H1 (cell line): ENCODE data around the gene NBEA. TPM values are rescaled to one million over a fixed set of nuclear protein-coding genes. Genes with fewer than 3 reads are reported as not detected.

Source experiments
- BACH1 ChIP-seq: IDR thresholded peaks from 2 replicates; pipeline ENCODE4 v1.6.1; 2012; ENCODE audit warnings: low read length, improper control_type of control experiment
- JUN ChIP-seq: IDR thresholded peaks from 2 replicates; pipeline ENCODE4 v1.6.1; 2011; ENCODE audit warnings: low read depth, mild to moderate bottlenecking, improper control_type of control experiment, low read length
- MAFK ChIP-seq: IDR thresholded peaks from 2 replicates; pipeline ENCODE4 v1.6.1; 2012; ENCODE audit warnings: low read depth, mild to moderate bottlenecking, improper control_type of control experiment, low read length
- RXRA ChIP-seq: IDR thresholded peaks from 2 replicates; pipeline ENCODE4 v1.6.1; 2011; ENCODE audit warnings: low read depth, mild to moderate bottlenecking, low read length, moderate library complexity; ENCODE audit not compliant: insufficient read depth
- SIX5 ChIP-seq: IDR thresholded peaks from 2 replicates; pipeline ENCODE4 v1.6.1; 2011; ENCODE audit warnings: mild to moderate bottlenecking, low read depth, low read length
- SUZ12 ChIP-seq: fragments of 200-600 bp; sonication (generic); IDR thresholded peaks from 2 replicates; pipeline ENCODE4 v1.6.1; 2012; ENCODE audit warnings: mild to moderate bottlenecking, inconsistent platforms, low read length, moderate library complexity, mixed read lengths
- ZNF274 ChIP-seq: IDR thresholded peaks from 2 replicates; pipeline ENCODE4 v1.7.0; 2012; ENCODE audit warnings: low read length, borderline replicate concordance; ENCODE audit errors: extremely low read depth
- polyA plus RNA-seq, 7 experiments: library from polyadenylated mRNA; depleted of rRNA in 3 of 7; stranded (reverse) in 5 of 7; unstranded in 2 of 7; fragments of >200 nt in 5 of 7; fragments of 200-250 nt in 2 of 7; gene quantifications; 1 replicate in 5 of 7; 2 replicates in 1 of 7; 4 replicates in 1 of 7; pipeline versions ENCODE4 v1.2.1 to v1.2.3, GENCODE V29; 2011 to 2013; ENCODE audit warnings: missing spikeins in 2 of 7, mixed read lengths in 2 of 7
- total RNA-seq: library from RNA; stranded (reverse); fragmentation: NEBNext Ultra II Directional; extraction: Animal tissue kit (Norgen Biotek cat#: 25700); gene quantifications from 2 replicates; pipeline ENCODE4 v1.2.1, GENCODE V29; 2021

The NBEA gene
- total and polyA plus RNA-seq, 2 of the 8 experiments (the other 6 are each of a cell fraction or from before 2014, with no cell fraction given): 14.2 to 21.5 TPM

DNA sequence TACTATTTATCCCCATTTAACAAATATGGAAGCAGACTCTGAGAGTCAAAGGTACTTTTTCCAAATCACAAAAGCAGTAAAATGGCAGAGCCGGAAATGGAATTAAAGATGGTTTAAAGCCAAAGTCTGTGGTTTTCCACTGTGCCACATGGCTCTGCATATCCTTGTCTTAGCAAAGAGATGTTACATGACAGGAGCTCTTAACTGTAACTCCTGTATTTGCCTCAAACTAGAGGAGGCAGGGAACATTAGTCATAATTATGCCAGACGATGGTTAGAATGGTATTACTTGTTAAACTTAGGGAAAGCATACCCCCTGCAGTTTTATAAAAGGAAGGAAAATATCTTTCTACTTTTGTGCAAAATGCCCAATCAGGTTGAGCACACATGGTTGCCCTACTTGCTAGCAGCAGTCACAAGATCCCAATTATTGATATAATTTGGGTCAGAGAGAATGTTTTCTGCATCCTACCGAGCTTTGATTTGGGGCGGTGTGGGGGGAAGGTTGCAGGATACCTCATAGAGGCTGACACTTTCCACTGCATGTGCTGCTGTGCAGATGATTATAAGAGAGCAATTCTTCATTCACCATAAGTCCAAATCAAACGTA, 576.4 kb downstream of the NBEA start (continued):
- no peak for TF ChIP-seq BACH1
- TF ChIP-seq JUN: no peak
- TF ChIP-seq SUZ12: no peak
- TF ChIP-seq RXRA: no peak
- no peak for TF ChIP-seq SIX5
- TF ChIP-seq ZNF274: no peak
- TF ChIP-seq MAFK: no peak
